ENCODE data around the gene PIK3AP1. TPM values are rescaled to one million over a fixed set of nuclear protein-coding genes. Genes with fewer than 3 reads are reported as not detected.

The PIK3AP1 gene
- total and polyA plus RNA-seq, 2 of the 8 experiments (the other 6 are each of a cell fraction or from before 2014, with no cell fraction given) = 1.9 to 4.5 TPM

DNA sequence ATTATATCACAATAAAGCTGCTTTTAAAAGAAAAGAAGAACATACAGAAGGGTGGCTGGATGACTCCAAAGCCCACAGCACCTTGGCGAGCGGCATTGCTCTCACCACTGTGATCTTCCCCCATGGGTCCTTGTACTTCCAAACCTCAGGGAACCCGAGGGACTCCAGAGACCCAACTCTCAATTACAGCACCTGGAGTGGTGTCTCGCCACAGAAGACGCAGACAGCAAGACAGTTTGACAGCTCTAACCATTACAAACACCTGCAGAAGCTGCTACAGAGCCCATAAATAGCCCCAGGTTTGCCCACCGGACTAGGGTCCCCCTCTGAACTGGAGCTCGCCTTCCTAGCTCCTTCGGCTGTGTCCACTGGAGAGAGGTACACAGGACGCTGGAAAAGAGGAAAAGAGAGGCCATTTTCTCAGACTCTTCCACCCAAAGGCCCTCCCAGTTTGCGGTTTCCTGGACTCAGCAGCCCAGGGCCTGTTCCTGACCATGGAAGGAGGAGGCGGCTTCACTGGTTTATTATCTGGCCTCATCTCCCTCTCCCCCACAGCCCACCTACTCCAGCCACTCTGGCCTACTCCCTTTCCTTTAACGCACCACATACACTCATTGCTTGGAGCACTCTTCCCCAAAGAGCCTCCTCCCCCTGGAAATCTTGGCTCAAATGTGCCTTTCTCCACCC lies 1.9 kb downstream of the PIK3AP1 start (continued):
- TF ChIP-seq, protein P1, sequence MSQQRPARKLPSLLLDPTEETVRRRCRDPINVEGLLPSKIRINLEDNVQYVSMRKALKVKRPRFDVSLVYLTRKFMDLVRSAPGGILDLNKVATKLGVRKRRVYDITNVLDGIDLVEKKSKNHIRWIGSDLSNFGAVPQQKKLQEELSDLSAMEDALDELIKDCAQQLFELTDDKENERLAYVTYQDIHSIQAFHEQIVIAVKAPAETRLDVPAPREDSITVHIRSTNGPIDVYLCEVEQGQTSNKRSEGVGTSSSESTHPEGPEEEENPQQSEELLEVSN (IDR thresholded peaks at IDR 0.05) = no peak
- TF ChIP-seq, protein P2, sequence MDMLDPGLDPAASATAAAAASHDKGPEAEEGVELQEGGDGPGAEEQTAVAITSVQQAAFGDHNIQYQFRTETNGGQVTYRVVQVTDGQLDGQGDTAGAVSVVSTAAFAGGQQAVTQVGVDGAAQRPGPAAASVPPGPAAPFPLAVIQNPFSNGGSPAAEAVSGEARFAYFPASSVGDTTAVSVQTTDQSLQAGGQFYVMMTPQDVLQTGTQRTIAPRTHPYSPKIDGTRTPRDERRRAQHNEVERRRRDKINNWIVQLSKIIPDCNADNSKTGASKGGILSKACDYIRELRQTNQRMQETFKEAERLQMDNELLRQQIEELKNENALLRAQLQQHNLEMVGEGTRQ (IDR thresholded peaks at IDR 0.05; ENCODE audit: low read length) = no peak
- TF ChIP-seq SP4 (IDR thresholded peaks at IDR 0.05; ENCODE audit: low read length) (no peak), PHF8 (conservative IDR thresholded peaks at IDR 0.05; ENCODE audit: low read depth, low read length) (no peak), CTBP2 (IDR thresholded peaks at IDR 0.05; ENCODE audit: borderline replicate concordance, insufficient read depth, insufficient read length, low read length) (no peak)

All from H1 (cell line).